COR-L47 (cell line): ENCODE results near the gene GRK2.
"Not testable (repeated sequence)": the region's sequence is repeated elsewhere in the genome, so short reads cannot be mapped to it uniquely, and the experiment has no call there.

Experiments
- DNase-seq: peaks from one replicate; lab custom pipeline; 2025; lab: John Stamatoyannopoulos, UW

Gene GRK2

DNA sequence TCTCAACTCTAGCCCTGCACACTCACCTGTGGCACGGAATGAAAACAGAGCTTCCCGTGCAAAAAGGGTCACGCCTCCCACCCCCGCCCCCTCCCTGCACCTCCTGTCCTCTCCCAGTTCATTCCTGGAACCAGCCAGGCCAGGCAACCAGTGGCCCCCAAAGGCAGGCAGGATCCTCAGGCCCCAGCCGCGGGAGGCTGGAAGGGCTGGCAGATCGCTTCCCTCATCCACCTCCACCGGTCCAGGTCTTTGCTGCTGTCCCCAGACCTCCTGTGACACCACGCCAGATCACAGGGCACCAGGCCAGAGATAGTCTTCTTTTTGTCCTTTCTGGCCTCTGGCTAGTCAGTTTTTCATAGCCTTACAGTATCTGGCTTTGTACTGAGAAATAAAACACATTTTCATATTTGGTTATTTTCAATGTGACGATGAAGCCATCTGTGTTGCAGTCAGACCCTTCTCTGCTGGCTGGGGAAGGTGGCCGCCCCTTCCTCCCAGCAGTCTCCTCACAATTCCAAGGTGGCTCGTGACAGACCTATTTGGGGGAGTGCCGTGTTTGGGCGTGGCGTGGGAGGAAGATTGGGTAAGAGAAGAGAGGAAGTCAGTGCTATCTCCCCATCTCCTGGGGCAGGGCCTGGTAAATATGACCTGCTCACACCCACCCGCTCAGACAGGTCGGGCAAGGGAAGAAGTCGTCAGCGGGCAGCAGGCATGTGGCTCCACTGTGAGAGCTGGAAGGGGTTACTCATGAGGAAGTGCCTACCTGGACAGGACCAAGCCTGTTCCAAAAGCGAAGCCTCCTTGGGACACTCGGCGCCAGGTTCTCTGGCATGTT is 46.1 kb downstream of the GRK2 start:
- DNase-seq = no peak

DNA sequence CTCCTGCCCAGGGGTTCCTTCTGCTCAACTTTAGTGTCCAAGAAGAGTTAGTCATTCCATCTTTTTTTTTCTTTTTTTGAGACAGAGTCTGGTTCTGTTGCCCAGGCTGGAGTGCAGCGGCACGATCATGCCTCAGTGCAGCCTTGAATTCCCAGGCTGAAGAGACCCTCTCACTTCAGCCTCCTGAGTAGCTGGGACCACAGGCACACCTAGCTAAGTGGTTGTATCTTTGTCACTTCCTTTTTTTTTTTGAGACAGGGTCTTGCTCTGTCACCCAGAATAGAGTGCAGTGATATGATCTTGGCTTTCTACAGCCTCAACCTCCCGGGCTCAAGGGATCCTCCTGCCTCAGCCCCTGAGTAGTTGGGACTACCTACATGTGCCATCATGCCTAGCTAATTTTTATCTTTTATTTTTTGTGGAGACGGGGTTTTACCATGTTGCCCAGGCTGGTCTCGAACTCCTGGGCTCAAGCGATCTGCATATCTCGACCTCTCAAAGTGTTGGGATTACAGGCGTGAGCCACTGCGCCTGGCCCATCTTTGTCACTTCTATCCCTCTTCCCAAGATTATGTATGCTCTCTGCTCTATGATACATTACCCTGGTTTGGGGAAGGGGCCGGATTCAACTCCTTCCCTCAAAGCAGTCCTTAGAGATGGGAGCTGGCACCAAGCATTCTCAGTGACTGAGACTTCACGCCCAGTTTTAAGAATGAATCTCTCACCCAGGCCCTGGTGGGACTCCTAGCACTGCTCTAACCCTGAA is 47.0 kb downstream of the GRK2 start:
- no peak for DNase-seq

DNA sequence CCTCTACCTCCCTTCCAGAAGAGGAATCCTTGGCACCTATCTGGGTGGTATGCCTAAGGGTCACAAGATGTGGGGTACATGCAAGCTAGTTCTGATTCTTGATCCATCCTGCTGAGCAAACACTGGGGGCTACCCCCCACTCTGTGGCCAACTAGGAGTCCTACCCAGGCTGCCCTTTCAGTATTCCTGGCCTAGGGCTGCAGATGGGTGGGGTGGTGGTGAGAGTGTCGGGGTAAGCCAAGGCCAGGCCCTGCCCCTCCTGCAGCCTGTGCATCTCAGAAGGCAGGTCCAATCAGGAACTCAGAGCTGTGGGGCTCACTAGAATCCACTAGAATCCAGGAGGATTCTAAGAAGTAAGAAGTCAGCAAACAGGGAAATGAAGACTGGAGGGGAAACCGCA is 47.9 kb downstream of the GRK2 start:
- no peak for DNase-seq

DNA sequence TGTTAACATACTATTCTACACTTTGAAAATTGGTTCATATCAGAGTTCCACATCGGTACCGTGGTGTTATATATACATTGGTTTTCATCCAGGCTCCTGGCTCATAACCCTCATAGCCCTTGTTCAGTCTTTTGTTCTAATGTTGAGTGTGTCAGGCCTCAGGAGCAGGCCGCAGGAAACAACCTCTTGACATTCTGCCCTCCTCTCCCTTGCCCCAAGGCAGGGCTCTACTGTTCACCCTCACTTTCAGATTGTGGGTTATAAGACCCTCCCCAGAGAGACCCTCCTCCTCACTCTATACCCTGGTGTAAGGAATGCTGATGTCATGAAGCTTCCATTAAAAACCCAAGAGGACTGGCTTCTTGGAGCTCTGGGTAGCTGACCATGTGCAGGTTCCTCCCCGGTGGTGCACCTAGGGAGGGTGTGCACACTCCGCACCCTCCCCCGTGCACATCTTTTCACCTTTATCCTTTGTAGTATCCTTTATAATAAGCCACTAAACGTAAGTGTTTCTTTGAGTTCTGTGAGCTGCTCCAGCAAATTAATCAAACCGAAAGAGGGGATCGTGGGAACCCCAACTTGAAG is 49.1 kb downstream of the GRK2 start:
- no peak for DNase-seq

DNA sequence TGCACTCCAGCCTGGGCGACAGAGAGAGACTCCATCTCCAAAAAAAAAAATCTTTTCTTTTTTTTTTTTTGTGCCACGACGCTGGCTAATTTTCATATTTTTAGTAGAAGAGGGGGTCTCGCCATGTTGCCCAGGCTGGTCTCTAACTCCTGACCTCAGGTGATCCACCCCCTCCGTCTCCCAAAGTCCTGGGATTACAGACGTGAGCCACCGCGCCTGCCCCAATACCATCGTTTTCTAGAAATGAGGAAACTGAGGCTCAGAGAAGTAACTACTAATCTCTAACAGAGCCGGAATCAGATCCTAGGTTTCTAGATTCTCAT is 50.6 kb downstream of the GRK2 start:
- DNase-seq = no peak

DNA sequence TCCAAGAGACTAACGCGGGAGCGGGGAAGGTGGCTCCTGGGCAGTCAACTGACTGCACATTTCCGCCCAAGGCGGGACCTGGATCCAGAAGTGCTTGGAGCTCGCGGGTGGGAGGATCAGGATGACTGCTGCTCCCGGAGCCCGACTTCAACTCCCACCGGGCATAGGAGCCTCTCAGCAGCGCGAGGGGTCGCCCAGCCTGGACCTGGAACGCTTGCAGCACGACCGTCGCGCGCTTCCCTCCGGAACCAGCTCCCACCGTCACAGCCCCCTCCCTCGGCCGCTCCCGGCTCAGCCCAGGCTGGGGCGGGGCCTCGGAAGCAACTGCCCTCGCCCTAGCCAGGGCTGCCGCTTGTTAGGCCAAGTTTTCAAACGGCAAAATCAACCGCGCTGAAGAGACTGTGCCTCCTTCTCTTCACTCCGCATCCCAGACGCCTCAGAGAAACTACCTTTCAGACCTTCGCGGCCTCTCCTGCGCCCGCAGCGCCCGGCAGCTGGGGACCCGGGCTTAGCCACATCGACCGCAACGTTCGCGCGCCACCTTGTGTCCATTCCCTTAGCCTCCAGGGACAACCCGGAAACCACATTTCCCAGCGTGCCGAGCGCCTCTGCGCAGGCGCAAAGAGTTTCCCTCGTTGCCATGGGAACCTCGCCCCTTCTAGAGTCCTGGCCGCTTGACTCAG is 51.1 kb downstream of the GRK2 start:
- peak; percentile 96 for DNase-seq

DNA sequence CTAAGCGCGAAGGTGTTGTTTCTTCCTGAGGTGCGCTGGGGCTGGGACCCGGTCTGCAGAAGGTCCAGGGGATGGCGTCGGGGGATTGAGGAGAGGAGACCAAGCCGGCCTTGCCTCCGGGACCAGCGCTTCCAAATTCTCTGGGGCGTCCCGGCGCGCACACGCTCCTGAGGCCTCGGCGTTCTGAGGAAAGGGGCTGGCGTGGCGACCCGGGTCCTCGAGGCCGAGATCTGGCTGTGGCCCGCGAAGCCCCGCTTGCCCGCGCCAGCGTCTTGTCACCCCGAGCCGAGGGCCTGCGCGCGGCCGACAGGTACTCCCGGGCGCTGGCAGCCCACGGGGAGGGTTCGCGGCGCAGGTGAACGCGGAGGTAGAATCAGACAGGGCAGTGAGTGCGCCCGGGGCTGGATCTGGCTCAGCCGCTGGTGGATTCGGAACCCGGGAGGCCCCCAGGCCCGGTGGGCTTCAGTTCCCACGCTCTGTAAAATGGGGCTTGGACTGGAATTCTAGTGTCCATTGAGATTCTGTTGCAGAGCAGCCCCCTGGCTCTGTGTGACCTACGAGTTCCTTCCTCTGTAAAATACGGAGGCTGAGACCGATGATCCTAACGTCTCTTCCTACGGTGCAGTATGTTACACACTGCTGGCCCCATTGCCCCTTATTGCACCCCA is 51.7 kb downstream of the GRK2 start:
- DNase-seq = no peak

DNA sequence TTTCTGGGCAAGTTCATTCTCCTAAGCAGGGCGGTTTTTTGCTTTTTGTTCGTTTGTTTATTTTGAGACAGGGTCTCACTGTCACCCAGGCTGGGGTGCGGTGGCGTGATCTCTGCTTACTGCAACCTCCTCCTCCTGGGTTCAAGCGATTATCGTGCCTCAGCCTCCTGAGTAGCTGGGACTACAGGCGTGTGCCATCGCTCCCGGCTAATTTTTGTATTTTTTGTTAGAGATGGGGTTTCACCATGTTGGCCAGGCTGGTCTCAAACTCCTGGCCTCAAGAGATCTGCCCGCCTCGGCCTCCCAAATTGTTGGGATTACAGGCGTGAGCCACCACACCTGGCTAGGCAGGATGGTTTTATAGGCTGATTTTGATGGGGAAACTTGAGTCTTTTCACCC is 52.6 kb downstream of the GRK2 start:
- not testable (repeated sequence) for DNase-seq

DNA sequence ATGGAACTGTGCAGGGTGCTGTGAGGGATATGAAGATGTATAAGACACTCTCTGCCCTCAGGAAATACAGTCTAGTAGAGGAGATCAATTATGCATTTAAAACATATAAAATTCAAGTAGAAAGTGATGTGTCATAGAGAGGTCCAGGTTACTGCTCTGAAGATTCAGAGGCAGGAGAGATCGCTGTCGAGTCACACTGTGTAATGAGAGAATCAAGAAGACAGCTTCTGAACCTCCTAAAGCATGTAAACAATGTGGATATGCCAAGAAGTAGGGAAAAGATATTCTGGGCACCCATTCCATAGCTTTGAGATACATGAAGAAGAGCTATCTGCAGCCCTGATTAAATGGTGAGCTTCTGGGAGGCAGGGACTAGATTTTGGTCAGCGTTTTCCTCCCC is 53.7 kb downstream of the GRK2 start:
- no peak for DNase-seq

DNA sequence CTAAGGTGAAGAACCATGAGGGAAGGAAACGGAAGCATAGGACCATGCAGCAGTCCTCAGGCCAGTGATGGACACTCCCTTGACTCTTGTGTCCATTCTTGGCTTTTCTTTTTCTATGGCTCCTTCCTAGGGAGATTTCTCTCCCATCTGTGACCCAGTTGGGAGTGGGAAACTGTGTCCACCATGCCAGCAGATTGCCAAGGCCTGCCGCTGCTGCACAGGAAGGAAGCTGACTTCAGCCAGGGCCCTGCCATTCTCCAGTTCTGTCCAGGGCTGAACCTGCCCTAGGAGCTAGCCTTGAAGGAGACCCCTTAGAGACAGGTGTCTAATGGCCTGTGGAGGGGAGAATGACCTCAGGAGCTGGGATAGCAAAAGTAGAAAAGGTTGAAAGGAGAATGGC is 54.4 kb downstream of the GRK2 start:
- no peak for DNase-seq

DNA sequence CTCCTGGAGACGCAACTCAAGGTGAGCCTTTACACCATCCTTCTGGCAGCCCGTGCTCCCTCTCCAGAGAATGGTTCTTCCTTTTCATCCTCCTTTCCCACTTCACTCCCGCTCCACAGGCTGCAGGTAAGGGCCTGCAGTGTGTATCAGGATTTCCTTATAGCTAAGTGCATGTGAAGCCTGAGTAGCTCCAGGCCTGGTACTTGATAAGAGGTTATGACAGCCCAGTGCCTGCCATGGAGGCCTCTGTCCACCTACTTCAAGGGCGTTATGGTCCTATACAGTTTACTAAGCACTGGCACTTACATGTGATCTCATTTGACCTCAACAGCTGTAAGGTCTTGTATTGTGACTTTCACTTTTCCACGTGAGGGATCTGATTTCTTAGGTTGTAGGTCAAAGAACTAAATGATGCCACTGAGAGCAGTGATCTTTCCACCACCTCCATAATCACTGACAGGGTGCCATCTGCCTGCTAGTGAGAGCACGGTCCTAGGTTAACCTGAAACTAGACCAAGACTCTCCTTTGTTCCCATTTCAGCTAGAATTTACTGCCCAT is 55.1 kb downstream of the GRK2 start:
- DNase-seq = no peak

DNA sequence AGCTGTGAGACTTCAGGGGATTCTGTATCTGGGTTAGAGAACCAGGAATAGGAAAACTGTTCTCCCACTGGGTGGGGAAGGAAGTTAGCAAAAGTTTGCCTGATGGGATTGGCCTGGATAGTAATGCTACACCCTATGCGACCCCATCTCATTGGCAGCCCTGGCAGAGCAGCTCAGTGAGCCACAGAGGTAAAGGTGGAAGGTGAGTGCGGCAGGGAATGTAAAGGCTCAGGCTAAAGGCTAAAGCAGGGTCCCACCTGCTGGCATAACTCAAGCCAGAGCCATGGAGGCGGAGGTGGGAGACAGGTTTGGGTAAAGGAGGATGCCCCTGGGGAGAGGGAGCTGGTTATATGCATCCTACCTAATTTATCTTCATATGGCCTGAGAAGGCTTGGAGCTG is 55.8 kb downstream of the GRK2 start:
- DNase-seq = no peak

DNA sequence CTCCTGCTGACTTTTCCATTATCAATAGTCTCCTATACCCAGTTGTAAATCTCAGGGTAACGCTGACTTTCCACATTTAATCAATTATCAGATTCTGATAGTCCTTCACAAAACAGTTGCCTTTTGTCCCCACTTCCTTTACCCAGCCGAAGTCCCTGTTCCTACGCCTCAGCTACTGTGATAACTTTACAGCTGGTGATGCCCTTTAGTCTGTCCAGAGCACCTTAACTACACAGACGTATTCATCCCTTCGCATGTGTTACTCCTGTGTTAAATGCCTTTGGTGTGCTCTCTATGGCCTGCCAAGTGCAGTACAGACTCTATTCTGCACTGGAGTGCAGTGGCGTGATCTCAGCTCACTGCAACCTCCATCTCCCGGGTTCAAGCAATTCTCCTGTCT is 57.3 kb downstream of the GRK2 start:
- no peak for DNase-seq

DNA sequence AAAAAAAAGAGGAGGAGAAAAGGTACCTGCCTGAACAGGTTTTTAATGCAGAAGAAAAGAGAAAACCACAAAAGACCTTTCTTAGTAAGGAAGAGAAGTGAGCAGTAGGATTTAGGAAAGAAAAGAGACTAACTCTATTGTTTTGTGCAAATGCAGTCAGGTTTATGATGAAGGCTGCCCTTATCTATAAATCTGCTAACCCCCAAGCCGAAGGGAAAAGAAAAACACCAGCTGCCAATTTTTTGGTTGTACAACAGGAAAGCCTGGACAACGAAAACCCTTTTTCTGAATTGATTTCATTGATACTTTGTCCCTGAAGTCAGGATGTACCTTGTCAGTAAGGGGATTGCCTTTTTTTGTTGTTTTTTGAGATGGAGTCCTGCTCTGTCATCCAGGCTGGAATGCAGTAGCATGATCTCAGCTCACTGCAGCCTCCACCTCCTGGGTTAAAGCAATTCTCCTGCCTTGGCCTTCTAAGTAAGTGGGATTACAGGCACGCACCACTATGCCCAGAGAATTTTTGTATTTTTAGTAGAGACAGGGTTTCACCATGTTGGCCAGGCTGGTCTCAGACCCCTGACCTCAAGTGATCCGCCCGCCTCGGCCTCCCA is 65.9 kb downstream of the GRK2 start:
- DNase-seq = no peak
